ENCODE measurements around the gene IGF2R.

DNA sequence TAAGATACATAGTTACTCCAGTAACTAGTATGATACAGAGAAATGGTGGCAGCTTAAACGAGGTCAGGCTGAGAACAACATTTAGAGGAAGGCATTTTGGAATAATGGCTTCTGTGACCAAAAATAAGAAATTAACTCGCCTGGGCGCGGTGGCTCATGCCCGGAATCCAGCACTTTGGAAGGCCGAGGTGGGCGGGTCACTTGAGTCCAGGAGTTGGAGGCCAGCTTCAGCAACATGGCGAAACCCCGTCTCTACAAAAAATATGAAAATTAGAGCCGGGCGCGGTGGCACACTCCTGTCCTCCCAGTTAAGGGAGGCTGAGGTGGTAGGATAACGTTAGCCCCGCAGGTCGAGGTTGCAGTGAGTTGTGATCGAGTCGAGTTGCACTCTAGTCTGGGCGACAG is 1.8 kb downstream of the IGF2R start:
- TF ChIP-seq CREB1 (IDR thresholded peaks at IDR 0.05; ENCODE audit: low read depth) (no peak), YY1 (IDR thresholded peaks at IDR 0.05; ENCODE audit: low read depth) (no peak), CEBPB (IDR thresholded peaks at IDR 0.05) (no peak), EGR1 (IDR thresholded peaks at IDR 0.05) (no peak), NFIC (IDR thresholded peaks at IDR 0.05) (no peak)
- TF ChIP-seq, protein P1, sequence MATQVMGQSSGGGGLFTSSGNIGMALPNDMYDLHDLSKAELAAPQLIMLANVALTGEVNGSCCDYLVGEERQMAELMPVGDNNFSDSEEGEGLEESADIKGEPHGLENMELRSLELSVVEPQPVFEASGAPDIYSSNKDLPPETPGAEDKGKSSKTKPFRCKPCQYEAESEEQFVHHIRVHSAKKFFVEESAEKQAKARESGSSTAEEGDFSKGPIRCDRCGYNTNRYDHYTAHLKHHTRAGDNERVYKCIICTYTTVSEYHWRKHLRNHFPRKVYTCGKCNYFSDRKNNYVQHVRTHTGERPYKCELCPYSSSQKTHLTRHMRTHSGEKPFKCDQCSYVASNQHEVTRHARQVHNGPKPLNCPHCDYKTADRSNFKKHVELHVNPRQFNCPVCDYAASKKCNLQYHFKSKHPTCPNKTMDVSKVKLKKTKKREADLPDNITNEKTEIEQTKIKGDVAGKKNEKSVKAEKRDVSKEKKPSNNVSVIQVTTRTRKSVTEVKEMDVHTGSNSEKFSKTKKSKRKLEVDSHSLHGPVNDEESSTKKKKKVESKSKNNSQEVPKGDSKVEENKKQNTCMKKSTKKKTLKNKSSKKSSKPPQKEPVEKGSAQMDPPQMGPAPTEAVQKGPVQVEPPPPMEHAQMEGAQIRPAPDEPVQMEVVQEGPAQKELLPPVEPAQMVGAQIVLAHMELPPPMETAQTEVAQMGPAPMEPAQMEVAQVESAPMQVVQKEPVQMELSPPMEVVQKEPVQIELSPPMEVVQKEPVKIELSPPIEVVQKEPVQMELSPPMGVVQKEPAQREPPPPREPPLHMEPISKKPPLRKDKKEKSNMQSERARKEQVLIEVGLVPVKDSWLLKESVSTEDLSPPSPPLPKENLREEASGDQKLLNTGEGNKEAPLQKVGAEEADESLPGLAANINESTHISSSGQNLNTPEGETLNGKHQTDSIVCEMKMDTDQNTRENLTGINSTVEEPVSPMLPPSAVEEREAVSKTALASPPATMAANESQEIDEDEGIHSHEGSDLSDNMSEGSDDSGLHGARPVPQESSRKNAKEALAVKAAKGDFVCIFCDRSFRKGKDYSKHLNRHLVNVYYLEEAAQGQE (IDR thresholded peaks at IDR 0.05; ENCODE audit: low read depth), result no peak

Measured in Ishikawa (cell line).